OCI-LY1 (cell line): ENCODE results near the gene TBC1D16.

ENCODE experiments used
- EZH2 ChIP-seq: fragments of 200-600 bp; sonication (generic), shearing (Covaris generic); IDR thresholded peaks from 2 replicates; pipeline ENCODE4 v1.8.0; 2017; ENCODE audit warnings: borderline replicate concordance, mixed run types, mild to moderate bottlenecking, antibody characterized with exemption, low read length, moderate library complexity, mixed read lengths
- TF ChIP-seq, protein P1 (sequence below): fragments of 200-600 bp; sonication (generic), shearing (Covaris generic); IDR thresholded peaks from 2 replicates; pipeline ENCODE4 v1.5.1; 2017; ENCODE audit warnings: mild to moderate bottlenecking, antibody characterized with exemption, low read length, moderate library complexity, mixed read lengths

DNA sequence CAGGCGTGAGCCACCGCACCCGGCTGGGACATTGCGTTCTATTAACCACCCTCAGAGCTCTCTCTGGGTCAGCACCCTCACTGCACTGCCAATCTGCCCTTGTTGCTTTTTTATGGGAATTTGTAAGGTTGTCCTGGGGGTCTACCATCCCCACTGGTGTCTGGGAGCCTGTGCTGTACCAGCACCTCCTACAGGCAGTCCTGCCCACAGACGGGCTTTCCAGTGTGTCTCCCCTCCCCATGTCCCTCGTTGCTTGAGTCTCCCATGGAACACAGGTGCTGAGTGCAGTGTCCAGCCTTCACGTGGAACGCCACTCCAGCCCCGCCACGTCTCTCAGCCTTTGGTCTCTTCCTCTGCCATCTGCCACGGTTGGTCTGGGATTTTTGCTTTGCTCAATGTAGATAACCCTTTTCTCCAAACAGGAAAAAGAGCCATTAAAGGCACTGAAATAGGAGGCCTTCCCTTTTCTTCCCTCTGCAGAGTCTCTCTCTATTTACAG is 128.4 kb downstream of the TBC1D16 start:
- TF ChIP-seq EZH2 = no peak
- TF ChIP-seq, protein P1, sequence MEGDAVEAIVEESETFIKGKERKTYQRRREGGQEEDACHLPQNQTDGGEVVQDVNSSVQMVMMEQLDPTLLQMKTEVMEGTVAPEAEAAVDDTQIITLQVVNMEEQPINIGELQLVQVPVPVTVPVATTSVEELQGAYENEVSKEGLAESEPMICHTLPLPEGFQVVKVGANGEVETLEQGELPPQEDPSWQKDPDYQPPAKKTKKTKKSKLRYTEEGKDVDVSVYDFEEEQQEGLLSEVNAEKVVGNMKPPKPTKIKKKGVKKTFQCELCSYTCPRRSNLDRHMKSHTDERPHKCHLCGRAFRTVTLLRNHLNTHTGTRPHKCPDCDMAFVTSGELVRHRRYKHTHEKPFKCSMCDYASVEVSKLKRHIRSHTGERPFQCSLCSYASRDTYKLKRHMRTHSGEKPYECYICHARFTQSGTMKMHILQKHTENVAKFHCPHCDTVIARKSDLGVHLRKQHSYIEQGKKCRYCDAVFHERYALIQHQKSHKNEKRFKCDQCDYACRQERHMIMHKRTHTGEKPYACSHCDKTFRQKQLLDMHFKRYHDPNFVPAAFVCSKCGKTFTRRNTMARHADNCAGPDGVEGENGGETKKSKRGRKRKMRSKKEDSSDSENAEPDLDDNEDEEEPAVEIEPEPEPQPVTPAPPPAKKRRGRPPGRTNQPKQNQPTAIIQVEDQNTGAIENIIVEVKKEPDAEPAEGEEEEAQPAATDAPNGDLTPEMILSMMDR = no peak
